Keratinocyte (primary cell): Measurements from ENCODE around the gene OR5H15.
"Not testable (repeated sequence)": the region's sequence is repeated elsewhere in the genome, so short reads cannot be mapped to it uniquely, and the experiment has no call there.

ENCODE experiments used
- EZH2 ChIP-seq: IDR thresholded peaks from one replicate; pipeline ENCODE4 v1.6.1; 2012; ENCODE audit warnings: inconsistent platforms, mild to moderate bottlenecking, low read length, moderate library complexity
- TF ChIP-seq, protein P1 (sequence below), 3 experiments: IDR thresholded peaks in 1 of 3; conservative IDR thresholded peaks in 1 of 3; optimal IDR thresholded peaks in 1 of 3; 2 replicates in 2 of 3; 3 replicates in 1 of 3; pipeline versions ENCODE3 to v1.5.1; 2011; ENCODE audit warnings: low read length in 3 of 3, mild to moderate bottlenecking in 3 of 3, moderate library complexity in 2 of 3, control low read depth in 1 of 3, inconsistent platforms in 1 of 3; ENCODE audit not compliant: insufficient read depth in 2 of 3; ENCODE audit errors: extremely low read depth in 1 of 3

DNA sequence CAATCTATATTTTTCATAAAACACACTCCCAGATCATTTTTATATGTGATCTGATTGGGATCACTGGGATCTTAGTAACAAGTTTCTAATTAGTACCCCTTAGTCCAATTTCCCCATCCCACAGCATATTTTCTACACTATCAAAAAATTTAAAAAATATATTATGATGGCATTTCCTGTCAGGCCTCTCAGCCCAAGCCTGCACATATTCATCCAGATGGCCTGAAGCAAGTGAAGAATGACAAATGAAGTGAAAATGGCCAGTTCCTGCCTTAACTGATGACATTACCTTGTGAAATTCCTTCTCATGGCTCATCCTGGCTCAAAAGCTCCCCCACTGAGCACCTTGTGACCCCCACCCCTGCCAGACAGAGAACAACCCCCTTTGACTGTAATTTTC lies 24.4 kb downstream of the OR5H15 start:
- not testable (repeated sequence) for TF ChIP-seq EZH2
- TF ChIP-seq, protein P1, sequence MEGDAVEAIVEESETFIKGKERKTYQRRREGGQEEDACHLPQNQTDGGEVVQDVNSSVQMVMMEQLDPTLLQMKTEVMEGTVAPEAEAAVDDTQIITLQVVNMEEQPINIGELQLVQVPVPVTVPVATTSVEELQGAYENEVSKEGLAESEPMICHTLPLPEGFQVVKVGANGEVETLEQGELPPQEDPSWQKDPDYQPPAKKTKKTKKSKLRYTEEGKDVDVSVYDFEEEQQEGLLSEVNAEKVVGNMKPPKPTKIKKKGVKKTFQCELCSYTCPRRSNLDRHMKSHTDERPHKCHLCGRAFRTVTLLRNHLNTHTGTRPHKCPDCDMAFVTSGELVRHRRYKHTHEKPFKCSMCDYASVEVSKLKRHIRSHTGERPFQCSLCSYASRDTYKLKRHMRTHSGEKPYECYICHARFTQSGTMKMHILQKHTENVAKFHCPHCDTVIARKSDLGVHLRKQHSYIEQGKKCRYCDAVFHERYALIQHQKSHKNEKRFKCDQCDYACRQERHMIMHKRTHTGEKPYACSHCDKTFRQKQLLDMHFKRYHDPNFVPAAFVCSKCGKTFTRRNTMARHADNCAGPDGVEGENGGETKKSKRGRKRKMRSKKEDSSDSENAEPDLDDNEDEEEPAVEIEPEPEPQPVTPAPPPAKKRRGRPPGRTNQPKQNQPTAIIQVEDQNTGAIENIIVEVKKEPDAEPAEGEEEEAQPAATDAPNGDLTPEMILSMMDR (optimal IDR thresholded peaks at IDR 0.05 in 1 of 3, IDR thresholded peaks at IDR 0.05 in 1 of 3, conservative IDR thresholded peaks at IDR 0.05 in 1 of 3; ENCODE audit: extremely low read depth in 1 of 3, insufficient read depth in 2 of 3, low read length in 3 of 3) = not testable (repeated sequence)
